Muscle of back (tissue), 11 donors: ENCODE results near the gene FOXE1. TPM values are rescaled to one million over a fixed set of nuclear protein-coding genes. Genes with fewer than 3 reads are reported as not detected.

Experiments used
- DNase-seq, 3 donors: peaks; one replicate each; pipeline versions ENCODE4 v3.0.0 to v3.0.0-alpha.2; 2013
- polyA plus RNA-seq, 10 donors: library from polyadenylated mRNA; unstranded; fragments of 120-200 nt; gene quantifications; one replicate each; pipeline ENCODE4 v1.2.1, GENCODE V29; 2013; ENCODE audit not compliant: insufficient read length in 10 of 10

FOXE1 gene
- polyA plus RNA-seq, 10 donors: 0.07 TPM; not detected in 9

DNA sequence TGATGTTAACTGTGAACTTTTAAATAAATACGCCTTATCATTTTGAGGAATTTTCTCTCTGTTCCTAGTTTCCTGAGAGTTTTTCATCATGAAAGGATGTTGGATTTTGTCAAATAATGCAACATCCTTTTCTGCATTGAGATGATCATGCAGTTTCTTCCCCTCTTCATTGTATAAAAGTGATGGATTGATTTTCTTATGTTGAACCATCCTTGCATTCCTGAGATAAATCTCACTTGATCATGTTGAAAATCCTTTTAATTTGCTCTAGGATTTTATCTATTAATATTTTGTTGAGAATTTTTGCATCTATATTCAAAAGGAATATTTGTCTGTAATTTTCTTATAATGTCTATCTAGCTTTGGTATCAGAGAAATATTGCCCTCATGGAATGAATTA lies 13.3 kb downstream of the FOXE1 start:
- no peak for DNase-seq

DNA sequence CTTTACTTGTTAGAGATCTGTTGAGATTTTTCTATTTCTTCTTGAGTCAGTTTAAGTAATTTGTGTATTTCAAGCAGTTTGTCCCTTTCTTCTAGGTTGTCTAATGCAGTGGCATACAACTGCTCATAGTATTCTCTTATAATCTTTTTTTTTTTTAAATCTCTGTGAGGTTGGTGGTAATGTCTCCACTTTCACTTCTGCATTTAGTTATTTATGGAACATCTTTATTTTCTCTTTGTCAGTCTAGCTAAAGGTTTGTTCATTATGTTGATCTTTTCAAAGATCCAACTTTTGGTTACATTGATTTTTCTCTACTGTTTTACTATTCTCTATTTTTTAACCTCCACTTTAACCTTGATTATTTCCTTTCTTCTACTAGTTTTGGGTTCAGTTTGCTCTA lies 13.8 kb downstream of the FOXE1 start:
- DNase-seq: no peak

DNA sequence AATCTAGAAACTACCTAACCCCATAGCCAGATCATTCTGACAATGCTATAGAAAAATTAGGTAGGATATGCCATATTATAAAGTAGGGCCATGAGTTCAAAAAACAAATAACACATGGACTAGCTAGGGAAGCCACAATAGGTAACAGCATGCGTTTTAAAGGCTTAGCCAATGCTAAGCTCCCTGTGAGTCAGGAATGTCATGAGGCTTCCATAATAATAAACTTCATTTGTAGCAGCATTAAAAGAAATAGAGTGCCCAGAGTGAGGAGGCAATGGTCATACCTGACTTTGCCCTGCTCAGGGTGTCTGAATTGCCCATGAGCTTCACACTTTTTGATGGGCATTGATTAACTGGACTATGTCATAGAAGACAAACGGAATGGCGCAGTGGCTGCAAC lies 15.8 kb downstream of the FOXE1 start:
- DNase-seq: no peak

DNA sequence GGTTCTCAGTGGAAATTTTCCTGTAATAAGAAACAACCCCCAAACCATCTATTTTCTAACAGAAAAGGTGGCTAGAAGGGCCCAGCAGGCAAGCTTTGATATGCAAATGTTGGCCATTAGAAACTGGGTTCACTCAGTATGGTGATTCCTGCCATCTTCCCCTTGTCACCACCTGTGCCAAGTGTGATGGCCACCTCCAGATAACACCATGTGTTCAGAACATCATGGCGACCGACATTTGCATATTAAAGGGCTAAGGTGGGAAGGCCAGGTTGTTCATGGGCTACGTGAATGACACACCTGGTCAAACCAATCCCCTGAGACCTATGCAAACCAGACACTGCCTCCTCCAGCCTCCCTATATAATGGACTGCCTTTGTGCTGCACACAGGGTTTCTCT lies 20.4 kb downstream of the FOXE1 start:
- DNase-seq: no peak

DNA sequence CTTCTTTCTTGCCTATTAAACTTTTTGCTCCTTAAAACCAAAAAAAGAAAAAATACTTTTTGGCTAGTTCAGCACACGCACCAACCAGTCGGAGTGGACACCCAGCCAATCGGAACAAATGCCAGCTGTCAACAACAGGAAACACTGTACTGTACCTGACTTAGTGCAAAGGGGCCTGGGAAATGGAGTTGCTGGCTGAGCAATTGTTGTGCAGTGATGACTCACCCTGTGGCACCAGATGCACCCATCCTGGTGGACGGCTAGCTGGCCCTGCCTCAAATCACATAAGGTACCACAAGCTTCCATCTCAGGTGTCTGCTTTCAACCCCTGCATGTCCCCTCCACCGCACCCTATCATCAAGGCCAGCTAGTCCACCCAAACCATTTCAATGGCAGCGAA lies 20.9 kb downstream of the FOXE1 start:
- DNase-seq: no peak

DNA sequence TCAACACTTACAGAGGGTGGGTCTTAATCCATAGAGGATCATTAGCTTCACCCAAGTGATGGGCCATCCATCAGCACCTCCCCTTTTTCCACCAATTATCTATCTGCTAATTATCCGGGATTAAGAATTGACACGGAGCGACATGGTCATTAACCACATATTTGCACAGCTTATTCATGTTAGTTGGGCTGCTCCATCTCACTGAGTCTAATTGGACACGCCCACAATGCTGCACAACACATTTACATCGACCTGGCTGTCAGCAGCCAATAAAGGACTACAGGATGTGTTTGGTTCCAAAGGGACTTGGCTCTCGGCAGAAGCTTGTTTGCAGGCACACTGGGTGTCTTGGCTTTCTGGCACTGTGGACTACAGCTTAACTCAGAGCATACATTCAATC lies 21.6 kb downstream of the FOXE1 start:
- DNase-seq: no peak

DNA sequence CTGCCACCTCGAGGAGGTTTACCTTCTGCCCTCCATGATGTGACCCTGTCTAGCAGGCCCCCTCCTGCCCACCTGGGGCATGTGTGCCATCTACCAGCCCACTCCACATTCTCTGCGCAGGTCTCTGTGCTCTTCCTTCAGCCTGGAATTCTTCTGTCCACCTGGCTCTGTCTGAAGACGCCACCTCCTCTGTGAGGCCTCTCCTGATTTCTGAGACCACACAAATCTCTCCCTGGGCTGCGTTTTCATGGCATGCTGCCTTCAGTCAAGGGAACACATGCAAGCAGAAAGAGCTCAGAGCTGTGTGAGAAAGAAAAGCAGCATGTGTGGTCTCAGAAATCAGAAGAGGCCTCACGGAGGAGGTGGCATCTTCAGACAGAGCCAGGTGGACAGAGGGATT lies 22.1 kb downstream of the FOXE1 start:
- no peak for DNase-seq

DNA sequence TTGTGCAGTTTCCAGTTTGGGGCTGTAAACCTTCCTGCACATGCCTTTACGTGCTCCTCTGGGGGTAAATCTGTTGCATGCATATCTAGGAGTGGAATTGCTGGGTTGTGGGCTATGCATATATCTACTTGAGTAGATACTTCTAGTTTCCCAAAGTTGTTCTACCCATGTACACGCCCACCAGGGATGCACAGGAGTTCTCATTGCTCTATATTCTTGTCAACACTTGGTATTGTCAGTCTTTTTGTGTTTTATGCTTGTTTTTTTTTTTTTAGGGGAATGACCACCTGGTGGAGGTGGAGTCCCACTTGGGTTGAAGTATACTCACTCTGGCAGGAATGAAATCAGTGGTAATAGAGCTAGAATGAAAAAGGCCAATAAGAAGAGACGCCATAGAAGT lies 23.0 kb downstream of the FOXE1 start:
- DNase-seq: no peak

DNA sequence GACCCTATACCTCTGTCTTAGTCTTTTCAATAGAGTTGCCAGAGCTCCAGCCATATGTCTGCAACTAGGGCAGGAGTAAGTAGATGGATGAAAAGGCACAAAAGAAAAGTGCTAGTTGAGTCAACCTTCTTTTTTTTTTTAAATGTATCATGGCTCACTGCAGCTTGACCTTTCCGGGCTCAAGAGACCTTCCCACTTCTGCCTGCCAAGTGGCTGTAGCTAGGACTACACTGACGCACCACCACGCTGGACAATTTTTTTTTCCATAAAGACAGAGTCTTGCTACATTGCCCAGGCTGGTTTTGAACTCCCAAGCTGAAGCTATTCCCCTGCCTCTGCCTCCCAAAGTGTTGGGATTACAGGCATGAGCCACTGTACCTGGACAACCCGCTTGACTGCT lies 27.3 kb downstream of the FOXE1 start:
- no peak for DNase-seq

DNA sequence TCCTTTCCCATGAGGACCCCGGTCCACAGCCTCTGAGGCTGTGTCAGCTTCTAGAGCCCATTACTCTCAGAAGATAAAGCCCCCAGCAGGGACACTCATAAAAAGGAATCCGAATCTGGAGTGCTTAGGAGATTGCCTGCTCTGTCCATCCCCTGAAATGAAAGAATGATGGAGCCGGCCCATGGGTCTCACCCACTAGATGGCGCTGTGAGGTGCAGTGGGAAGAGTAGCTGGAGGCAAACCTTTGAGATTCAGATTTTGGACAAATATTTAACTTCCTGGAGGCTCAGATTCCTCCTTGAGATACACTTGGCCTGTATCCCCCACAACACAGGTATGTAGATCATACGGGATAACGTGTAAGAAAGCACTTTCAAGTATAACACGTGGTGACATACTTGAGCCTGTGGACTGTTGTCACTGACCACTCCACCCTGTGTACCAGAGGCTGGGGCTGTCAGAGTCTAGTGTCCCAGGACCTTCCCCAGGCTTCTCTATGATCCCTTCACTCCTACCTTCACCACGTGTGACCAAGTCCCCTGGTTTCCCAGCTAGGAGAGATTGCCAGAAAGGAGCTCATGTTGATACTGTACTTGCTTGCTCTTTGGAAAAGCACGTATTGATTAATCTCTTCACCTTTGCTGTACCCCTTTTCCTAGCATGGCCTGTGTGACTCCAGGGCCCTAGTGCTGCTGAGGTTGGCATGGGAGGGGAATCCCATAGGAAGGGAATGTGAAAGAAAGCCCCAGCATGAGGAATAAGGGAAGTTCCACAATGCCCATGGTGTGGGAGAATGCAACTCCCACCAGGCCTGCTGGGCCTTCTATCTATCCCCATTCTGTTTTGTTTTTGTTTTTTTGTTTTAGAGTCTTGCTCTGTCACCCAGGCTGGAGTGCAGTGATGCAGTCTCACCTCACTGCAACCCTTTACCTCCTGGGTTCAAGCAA lies 37.2 kb downstream of the FOXE1 start:
- no peak for DNase-seq

DNA sequence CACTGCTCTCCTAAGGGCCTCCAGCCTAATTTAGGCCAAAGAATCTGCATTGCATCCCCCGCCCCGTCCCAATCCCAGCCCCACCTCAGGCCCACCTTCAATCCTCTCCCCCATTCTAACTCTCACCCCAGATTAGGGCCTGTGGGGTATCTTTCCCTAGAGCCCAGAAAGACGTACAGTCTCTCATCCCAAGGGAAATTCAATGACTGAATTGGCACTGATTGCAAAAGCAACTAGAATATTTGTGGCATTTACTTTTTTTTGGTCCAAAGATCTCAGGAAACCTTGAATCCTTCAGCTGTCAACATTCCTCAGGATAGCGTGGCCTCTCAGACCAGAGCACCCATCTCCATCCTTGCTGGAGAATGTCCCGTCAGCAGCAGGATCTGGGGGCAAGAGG lies 38.7 kb downstream of the FOXE1 start:
- no peak for DNase-seq

DNA sequence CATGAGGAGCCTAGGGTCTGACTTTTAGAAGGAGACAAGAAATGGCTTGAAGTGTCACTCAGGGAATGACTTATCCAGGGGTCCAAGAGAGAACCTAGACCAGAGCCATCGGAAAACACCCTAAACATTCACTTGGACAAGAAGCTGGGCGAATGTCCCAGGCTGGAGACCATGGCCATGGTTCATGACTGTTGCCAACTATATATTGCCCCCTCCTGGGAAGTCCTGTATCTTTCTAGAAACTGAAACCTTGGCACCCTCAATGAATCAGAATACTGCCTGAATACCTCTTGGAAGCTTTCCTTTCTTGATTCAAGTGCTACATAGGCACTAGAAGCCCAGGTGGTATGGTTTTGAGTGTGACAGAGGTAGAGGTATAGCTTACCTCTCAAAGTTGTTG lies 39.4 kb downstream of the FOXE1 start:
- no peak for DNase-seq

DNA sequence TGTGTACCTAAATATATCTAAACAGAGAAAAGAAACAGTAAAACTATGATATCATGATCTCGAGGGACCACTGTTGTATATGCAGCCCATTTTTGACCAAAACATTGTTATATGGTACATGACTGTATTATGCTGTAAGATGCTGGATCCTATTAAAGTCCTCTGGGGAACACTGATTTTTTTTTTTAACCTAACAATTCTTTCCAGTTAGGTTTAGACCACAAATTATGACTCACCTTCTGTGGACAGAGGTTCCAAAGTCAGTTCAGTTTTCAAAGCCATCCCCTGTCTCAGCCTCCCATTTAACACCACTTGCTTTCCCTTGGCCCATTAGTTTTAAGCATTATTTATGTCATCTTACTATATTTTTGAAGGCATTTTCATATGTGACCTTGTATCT lies 42.2 kb downstream of the FOXE1 start:
- no peak for DNase-seq

DNA sequence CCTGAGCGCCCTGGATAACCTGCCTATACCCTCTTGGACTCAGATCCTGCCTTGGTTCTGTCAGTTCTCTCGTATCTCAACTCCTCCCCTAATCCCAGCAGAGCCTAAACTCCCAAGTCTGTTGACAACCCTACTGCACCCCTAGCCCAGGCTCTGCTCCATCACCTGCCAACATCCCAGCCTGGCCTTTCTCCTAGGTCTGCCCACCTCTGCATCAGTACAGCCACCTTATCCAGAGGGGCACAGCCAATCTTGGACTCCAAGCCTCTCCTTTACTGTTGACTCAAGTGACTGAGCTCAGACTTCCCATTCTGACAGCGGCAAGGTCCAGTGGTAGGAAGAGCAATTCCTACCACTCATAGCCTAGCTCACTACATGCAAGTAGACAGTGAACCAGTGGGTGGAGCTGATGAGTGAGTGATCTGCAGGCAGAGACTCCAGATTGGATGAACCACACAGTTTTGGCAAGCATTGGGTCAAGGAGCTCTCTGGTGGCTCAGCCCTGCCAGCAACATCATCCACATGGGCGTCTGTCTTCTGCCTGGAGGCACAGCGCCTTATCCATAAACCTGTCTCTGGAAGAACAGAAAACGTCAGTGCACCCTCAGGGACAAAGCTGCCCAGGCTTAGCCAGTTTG lies 42.8 kb downstream of the FOXE1 start:
- no peak for DNase-seq

DNA sequence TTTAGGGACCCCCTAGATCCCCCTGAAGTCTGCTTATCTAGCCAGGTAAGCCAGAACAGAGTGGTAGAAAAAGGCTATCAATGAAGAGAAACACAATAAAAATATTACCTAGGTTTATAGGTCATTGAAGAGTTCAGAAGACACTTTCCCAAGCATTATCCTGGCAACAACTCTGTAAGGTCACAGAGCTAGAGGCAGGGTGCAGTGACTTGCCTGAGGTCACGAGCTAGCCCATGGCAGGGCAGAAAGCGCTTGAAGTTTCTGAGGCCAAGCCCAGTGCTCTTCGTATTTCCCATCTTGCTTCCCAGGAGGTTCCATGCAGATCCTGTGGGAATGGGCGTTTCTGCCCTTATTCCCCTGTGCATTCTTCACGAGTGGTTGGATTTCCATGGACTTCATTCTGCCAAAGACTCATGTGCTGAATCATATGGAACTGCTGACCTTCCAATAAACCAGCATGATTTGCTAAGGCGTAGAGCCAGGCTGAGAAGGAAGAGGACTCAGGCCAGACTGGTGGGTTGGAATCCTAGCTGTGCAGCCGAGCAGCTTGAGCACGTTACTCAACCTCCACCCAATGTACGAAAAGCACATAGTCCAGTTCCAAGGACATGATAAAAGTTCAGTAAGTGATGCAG lies 47.2 kb downstream of the FOXE1 start:
- no peak for DNase-seq

DNA sequence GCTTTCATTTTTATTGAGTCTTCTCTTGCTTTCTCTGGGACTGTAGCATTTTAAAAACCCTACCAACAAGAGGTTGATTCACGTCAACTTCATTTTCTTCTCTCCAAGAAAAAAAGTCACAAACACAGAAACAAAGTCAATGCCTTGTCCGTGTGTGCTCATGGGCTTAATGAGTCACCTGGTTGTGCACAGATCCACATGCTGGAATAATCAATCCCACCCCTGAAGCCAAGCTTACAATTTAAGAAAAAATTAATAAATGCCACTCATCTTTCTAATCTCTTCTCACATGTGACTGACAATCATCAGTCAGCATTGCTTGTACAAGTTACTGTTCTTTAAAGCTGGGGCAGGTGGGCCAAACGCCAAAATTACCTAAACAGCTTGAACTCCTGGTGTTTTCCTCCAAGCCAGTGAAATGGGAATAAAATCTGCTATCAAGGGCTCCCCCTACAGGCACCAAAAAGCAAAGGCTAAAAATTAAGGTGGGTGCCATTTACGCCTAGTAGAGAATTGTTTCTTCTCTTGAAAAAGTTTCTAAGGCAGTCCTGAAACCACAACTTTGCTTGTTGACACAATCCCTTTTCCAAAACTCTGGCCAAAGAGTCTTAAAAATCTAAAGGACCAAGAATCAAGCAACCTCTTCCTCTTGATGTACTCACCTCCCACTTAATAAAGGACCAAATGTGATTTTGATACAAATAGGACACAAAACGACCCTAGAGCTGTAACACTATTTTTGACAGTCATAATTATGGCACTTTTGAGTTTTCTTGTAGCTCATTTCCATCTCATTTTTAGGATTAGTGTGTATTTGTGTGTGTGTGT lies 47.9 kb downstream of the FOXE1 start:
- peak in 1 of 3 donors; percentile 38 for DNase-seq

DNA sequence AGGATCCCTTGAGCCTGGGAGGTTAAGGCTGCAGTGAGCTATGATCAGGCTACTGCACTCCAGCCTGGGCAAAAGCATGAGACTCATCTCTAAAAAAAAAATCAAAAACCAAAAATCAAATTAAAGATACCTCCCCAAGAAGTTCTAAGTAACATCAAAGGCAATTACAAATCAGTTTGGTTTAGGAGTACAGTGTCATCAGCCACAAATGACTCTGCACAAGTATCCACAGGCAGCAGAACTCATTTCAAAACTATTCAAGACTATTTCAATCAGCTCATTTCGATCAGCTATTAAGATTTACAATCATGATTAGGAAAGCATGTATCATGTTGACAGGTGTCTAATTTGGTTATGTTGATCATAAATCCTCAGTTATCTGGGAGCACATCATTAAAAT lies 50.2 kb downstream of the FOXE1 start:
- DNase-seq: no peak

DNA sequence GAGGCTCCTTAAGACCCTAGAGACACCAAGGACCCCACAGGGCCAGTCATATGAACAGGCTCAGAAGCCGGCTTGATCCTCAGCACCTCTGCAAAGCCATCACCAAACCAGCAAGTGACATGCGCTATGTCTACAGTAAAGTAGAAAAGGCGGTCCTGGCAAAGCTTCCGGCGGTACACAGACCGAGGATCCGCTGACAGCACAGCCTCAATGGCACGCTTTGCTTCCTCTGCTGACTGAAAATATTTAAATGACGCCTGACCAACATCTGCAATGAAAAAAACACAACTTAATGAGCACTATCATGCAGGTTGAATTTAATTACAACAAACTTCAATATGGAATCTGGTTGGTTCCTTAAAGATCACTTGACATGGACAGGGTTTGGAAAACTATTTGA lies 51.7 kb downstream of the FOXE1 start:
- no peak for DNase-seq

DNA sequence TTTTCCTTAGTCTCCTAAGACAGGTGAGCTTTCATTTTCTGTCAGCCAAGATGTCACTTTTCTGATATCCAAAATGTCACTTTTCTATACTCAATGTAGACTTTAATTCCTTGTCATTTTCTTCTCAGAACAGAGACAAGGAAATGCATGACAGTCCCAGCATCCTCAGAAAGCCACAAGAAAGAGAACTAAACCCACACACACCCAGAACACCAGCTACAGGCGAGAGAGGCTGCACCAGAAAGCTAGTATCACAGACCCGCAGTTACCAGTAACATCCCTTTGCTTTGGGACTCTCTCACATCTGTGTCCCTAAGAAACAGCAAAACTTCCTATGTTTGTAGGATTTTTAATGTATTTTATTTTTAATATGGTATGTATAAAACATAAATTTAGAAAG lies 52.2 kb downstream of the FOXE1 start:
- DNase-seq: no peak
